Daoy (cell line): ENCODE data around the gene EZH2. TPM values are rescaled to one million over a fixed set of nuclear protein-coding genes. Genes with fewer than 3 reads are reported as not detected.

Experiments used
- DNase-seq: peaks from one replicate; pipeline ENCODE4 v3.0.0-alpha.2; 2015; ENCODE audit warnings: low read depth
- total RNA-seq: library from RNA; depleted of rRNA; stranded (reverse); fragments of >200 nt; shearing (Covaris generic); gene quantifications from 2 replicates; pipeline ENCODE4 v1.2.3, GENCODE V29; 2014

The EZH2 gene
- total RNA-seq, 1 experiment from 2014 or later = 70.1 TPM

DNA sequence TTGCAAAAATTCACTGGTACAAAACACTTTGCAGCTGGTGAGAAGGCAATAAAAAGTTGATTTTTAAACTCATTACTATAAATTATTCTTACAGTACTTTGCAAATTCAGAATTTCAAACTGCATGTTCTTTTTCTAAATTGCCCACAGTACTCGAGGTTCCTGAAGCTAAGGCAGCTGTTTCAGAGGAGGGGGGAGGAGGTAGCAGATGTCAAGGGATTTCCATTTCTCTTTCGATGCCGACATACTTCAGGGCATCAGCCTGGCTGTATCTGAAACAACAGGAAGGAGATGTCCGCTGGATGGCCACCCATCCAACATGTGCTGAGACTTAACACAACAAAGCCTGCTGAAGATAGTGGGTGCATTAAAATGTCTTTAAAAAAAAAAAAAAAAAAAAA is 76.7 kb downstream of the EZH2 start:
- no peak for DNase-seq

DNA sequence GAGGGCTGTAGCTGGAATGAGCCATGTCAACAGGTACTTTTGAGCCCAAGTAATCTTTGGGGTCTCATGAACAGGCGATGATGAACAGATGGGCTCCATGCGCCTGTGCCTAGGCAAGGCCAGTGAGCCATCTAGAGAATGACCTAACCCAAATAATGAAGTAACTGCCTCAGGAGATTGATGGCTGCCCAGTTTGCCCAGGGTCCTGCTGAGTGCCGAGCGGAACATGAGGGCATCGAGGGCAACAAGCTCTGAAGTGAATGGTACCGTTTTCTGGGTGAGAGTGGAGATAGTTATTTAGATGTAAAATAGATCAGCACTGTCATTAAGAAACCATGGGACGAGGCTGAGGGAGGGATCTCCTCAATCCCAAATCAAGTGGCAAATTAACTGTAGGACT is 77.9 kb downstream of the EZH2 start:
- no peak for DNase-seq

DNA sequence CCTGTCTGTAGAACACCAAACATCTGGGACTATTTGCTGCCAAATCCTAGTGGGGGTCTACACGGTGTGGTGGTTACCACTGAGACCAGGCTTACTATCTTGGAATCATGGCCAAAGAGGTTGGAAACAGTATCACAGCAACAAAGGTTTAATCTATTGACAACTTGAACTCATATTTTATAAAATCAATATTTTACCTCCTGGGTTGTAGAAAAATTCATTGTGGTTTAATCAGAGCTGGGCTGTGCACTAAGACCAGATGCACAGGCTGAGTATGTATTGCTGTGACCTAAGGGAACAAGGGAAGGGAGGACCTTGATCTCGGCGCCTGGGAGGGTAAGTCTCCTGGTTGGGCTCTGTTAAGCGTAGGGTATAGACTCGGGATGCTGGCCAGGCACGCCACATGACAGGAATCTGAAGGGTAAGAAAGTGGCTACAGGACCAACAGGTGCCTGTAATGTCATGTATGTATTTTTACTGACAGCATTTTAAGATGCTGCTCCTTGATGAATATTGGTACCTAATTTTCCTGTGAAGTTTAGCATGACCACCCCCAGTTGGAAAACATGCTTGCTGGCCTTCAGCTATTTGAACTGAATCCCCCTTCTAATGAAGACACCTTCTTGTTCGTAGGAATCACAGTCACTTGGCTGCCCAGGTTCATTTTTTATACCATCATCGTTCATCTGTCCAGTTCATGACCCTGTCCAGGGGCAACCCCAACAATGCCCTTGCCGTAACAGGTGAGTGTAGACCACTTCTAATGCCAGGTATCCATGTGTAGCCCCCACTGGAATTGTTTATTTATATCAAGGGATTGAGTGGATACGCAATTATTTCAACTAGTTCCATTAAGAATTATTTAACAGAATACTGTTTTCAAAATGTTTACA is 79.5 kb downstream of the EZH2 start:
- no peak for DNase-seq

DNA sequence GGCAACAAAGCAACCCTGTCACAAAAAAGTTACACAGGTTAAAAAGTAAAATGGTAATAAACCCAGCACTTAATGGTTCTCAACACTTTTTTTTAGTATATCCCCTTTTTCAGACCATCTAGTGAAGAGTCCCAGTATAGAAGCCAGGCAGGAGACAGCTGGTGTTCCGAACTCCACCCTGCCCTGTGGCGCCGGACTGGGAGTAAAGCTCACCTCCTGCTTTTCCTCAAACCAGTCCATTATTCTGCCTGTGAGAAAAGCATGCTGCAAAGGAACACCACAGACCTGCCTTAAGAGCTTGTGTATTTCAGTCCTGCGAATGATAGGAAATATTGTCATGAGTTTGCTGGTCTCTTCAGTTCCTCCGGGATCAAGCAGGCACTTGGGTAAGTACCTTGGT is 81.0 kb downstream of the EZH2 start:
- DNase-seq = no peak

DNA sequence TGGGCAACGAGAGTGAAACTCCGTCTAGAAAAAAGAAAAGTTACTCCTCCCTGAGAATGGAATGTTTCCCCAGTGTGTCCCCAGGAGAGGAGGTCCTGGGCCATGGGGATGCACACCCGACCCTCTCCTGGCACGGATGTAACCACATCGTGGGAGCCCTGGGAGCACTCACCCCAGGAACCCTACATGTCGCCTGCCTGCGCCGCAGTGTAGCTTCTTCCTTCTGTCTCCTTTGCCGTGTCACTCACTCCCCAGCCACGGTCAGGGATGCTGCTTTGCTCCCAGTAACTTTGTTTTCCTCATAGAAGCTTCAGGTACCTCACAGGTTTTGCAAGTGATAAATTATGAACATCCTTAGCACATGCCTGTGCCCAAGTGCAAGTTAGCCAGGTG is 82.0 kb downstream of the EZH2 start:
- no peak for DNase-seq

DNA sequence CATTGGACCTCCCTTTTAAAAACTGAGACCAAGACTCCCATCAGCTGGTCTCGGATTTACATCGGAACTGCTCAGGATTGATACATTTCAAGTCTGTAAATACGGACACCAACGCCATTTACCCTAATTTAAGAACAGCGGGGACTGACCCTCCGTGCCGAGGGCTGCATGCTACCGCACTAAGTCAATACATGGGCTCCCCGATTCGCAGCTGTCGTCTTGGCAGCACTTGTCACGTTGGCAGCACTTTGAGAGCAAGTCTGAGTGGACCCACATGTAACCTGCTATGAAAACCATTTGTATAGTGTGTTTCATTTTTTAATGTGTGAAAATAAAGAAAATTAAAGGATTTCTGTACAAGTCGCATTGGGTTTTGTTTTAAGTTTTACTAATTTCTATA is 83.4 kb downstream of the EZH2 start:
- no peak for DNase-seq

DNA sequence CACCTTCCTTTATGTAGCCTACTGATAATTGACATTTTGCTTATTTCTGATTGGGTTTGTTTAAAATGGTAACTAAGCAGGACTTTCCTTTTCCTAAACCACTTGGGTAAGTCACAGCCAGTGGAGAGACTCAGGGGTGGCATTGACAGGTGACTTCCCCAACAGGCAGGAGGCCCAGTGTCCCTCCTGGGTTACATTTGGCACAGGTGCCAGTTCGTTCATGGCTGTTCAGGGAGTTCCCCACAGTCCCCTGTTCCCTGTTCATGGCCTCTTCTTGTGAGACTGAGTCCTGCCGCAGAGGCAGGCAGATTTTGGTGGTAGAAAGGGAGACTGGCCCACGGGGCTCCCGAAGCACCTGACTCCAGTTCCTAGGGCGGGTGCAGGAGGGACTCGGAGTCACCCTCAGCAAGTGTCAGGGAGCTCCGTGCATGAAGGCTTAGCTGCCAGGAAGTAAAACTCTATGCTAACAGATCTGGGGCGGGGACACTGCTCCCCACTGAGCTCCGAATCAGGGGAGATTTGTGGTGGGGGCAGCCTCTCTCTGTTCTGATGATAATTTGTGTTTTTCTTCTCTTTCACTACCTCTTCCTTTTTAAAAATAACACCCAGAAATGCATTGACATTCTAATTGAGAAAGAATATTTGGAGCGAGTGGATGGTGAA is 84.1 kb downstream of the EZH2 start:
- no peak for DNase-seq

DNA sequence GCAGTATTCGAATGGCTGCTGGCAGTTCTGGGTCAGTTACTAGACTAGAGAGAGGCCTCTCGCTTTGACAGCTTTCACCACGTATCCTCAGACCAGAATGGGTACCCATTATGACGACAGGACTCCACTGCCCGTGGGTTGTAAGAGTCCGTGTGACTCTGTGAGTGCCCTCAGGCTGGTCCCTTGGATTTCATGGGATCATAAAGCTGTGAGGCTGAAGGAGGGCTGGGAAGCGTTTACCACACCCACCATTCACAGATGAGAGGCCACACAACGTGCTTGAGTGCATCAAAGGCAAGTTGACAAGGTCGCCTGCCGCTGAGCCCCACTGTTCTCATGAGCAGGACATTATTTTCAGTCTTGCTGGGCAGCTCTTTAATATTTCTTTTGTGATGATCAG is 87.2 kb downstream of the EZH2 start:
- DNase-seq = no peak

DNA sequence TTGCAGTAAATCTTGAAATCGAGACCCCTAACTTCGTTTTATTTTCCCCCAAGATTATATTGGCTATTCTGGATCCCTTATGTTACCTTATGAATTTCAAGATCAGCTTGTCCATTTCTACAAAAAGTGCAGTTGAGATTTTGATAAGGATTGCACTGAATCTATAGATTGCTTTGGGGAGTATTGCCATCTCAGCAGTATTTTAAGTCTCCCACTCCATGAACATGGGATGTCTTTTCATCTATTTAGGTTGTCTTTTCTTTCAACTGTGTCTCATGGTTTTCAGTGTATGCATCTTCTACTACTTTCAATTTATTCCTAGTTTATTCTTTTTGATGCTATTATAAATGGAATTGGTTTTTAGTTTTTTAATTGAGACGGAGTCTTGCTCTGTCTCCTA is 89.6 kb downstream of the EZH2 start:
- DNase-seq = no peak

DNA sequence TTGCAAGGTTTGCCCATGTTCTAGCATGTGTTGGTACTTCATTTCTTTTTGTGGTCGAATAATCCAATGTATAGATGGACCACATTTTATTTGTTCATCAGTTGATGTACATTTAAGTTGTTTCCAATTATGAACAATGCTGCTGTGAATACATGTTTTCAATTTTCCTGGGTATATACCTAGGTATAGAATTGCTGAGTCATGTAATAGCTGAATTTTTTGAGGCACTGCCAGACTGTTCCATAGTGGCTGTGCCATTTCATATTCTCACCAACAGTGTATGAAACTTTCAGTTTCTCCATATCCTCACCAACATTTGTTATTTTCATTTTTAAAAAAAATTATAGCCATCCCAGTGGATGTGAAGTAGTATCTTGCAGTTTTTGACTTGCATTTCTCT is 90.5 kb downstream of the EZH2 start:
- no peak for DNase-seq

DNA sequence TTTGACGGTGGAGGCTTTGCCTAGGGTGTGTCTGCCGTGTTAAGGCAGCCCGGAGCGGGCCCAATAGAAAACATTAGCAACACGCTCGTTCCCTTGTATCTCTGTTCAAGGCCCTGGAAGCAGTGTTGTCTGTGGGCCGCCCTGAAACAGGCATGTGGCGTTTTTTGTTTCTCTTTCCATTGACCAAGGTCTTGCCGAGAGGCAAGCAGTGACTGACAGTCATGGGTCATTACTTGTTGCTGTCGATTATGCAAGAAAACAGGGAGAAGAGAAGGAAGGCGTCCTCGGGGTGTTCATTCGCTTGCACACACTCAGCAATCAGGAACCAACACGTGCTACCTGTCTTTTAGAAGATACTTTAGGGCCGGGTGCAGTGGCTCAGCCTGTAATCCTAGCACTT is 92.5 kb downstream of the EZH2 start:
- no peak for DNase-seq

DNA sequence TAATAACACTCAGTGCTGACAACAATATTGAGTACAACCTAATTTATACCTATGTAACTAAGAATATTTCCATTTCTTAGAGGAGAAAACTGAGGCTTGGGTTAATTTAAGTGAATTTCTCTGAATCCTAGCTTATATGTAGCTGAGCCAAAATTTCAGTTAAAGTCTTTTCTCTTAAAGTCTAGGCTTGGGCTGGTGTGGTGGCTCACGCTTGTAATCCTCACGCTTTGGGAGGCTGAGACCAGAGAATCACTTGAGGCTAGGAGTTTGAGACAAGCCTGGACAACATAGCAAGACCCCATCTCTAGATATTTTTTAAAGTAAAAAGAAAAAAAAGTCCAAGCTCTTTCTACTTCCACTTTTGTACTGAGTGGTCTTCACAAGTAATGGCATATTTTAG is 93.2 kb downstream of the EZH2 start:
- no peak for DNase-seq

DNA sequence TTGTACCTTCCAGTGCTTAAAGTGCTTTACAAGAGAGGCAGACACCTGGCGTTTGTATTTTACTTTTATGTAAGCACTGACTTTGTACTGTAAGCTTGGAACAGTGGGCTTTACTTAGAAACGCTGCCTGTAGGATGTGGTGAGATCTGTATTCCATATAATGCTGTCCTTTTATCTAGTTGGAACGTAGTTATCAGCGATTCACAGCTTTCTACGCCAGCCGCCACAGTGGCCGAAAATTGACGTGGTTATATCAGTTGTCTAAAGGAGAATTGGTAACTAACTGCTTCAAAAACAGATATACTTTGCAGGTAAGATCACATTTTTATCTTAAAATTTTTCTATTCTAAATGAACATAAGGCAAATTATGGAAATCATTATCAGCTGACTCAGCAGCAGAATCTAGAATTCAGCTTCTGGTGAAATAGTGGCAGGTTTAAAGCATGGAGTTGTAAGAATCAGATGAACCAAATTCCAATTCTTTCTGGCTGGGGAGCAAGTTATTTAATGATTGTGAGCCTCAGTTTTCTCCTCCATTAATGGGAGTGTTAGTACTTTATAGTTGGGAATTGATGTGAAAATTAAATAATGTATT is 93.9 kb downstream of the EZH2 start:
- DNase-seq = no peak

DNA sequence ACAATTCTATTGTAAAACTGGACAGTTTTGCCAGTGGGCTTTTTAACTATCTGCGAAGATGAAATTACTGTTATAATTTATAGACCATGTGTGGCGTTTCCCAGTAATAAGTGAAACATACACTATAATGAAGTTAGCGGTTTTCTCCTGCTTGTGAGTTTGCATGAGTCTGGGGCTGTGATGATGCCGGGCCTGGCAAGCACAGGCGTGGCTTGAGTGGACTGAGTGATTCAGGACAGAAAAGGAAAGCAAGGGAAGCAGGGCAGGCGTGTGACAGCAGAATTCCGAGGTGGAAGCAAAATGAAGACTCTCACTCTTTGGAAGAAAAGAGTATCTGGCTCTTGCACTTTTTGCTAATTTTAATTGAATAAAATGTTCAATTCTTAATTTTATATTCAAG is 94.9 kb downstream of the EZH2 start:
- DNase-seq = no peak

DNA sequence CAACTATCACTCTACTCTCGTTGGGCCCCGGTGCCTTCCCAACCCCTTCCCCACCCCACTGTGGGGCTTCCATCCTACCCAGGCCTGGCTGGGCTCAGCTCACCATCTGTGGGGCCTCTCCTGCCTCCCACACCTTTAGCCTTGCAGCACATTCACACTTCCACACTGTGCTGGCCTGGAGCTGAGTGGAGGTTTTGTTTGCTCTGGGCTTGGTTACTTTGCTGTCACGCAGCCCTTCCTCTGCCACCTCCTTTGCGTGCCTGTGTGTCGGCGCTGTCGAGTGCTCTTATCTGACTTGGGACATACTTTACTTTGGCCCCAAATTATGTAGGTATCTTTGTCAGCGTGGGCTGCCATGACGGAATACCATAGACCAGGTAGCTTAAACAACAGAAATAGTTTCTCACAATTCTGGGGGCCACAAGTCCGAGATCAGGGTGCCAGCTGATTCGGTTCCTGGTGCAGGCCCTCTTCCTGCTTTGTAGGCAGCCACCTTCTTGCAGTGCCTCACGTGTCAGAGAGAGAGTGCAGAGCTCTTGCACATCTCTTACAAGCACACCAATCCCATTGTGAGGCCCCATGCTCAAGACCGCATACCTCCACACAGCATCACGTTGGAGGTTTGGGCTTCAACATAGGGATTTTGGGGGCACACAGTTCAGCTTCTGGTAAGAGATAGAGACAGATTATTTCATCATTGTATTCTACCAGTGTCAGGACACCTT is 96.4 kb downstream of the EZH2 start:
- DNase-seq = no peak

DNA sequence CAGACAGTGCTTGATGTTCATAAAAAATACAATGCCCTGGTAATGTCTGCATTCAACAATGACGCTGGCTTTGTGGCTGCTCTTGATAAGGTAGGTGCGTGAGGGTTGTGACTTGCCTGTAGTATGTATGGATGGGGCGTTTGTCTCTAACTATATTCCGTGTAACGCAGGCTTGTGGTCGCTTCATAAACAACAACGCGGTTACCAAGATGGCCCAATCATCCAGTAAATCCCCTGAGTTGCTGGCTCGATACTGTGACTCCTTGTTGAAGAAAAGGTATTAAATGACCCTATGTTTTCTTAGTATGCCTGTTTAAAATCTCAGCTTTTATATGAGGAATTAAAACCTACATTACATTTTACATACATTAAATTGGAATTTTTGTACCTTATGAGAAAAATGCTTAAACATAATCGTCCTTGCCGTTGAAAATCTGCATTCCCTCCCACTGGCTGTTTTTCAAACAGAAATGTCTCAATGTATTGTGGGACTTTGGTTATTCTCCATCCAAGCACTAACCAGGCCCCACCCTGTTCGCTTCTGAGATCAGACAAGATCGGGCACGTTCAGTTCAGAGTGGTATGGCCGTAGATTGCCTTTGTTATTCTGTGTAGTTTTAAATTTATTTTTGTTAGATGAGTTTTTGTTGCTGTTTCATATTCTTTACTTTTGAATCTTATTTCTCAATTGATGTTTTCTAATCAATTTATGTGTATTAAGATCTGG is 100.1 kb downstream of the EZH2 start:
- no peak for DNase-seq

DNA sequence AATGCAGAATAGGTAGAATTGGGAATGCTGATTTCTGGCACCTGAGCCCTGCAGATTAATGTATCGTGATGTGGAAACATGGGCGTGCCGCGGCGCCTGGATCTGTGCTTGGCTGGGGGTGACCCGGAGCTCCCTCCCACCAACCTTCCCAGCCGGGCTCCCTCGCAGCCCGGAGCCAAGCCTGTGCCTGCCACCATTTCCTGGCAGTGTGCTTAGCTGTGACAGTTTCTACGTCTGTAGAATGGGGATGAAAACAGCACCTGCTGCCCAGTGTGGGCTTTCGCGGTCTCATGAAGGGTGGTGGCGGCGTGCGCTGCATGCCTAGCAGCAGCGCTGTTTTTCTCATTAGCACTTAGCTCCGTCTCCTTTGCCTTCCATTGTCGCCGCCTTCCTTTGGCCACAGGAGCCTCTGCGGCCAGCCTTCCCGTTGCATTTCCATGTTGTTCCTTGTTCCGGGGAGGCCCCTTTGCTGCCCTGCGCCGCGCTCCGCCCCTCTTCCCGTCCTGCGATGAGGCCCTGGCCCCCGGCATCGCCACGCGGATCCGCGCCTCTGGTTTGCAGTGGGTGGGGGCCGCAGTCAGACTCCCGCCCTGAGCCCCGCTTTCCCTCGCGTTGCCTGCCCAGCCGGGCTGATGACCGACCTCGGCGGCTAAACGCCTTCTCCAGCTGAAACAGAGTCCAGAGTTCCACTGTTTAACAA is 101.2 kb downstream of the EZH2 start:
- no peak for DNase-seq

DNA sequence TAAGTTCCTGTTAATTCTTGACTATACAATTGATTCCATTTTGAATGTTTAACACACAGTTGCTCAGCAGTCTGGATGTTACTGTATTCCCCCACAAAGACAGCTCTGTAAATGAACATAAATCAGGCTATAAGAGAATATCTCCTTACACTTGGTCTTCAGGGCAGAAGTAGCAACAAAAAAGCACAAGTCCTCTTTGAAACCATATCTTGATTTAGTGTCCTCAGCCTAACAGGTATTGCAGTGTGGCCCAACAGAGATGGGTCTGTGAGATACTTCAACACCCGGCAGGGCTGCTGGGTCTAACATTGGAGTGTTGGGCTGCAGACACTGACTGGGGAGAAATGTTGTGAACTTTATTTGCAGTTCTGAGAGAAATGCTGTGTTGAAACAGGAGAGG is 109.6 kb downstream of the EZH2 start:
- DNase-seq = no peak

DNA sequence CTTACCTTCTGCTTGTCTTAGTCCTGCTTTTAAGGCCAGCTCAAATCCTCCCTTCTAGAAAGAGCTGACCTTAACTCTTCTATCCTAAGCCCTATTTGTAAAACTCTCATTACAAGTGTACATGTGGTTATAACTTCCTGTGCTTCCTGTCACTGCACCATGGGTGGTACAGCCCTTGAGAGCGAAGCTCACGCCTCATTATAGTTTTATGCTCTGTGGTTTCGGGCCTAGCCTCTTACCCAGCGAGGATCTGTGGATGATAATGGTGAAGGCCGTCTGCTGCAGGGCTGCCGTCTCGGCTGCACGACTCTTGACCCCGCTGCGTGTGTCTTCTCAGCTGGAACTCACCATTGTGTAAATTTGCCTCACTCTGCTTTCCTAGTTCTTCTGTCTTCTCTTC is 110.8 kb downstream of the EZH2 start:
- peak; percentile 93 for DNase-seq

DNA sequence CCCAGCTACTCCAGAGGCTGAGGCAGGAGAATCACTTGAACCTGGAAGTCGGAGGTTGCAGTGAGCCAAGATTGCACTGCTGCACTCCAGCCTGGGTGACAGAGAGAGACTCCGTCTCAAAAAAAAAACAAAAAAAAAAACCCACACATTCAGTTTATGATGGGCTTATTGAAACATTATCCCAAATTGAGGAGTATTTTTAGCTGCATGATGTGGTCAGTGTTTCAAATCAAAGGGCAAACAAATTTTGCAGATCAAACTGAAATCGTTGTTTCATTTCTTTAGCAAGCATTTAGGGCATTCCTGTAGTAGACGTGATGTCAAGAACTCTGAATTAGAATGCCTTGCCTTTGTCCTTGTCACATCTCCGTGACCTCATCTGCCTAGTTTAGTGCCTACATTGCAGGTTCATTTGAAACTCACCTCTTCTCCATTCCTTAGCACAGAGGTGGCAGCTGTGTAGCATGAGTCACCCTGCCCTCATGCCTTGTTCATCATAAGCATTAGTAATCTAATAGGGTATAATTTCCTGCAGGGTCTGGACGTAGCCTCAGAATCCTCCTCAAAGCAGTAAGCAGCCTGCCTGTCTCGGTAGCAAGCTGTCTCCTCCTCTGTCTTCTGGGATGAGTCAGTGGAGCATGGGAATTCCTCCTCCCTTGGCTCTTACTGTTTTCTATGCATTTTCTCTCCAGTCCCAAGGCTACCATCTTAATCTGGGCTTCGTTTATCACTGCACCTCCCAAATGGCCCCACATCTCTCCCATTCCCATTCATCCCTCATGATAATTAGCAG is 111.6 kb downstream of the EZH2 start:
- DNase-seq = peak; percentile 99
